ENCODE measurements around the gene SDK2. TPM values are rescaled to one million over a fixed set of nuclear protein-coding genes. Genes with fewer than 3 reads are reported as not detected.

SDK2 gene
- total and polyA plus RNA-seq, 9 of the 15 experiments (the other 6 are each of a cell fraction or from before 2014, with no cell fraction given), result 0.04 TPM; not detected in 8

GRCh38 chr17:73586921-73587602, 57.2 kb downstream of the SDK2 start (continued):
- TF ChIP-seq ZNF140 (CRISPR knock-in tag; IDR thresholded peaks at IDR 0.05) (no peak), RCOR1 (IDR thresholded peaks at IDR 0.05; ENCODE audit: borderline replicate concordance in 1 of 2, low read depth in 2 of 2, low read length in 2 of 2) (0 out of 4 replicates have a peak, but pooled peaks of 1 of the 2 experiments have one; percentile 35), ZBTB49 (CRISPR knock-in tag; IDR thresholded peaks at IDR 0.05; ENCODE audit: borderline replicate concordance) (no peak), ADNP (tag; IDR thresholded peaks at IDR 0.05) (no peak), BHLHE40 (IDR thresholded peaks at IDR 0.05; ENCODE audit: low read length) (peak; percentile 78)

- WGBS (ENCODE audit: insufficient coverage, low coverage, missing lambda C conversion rate), result under 1% methylated on average over 16 of the region's 16 CpGs
- POLR2A ChIA-PET, result no interaction called here
- intact Hi-C loops (cut with micrococcal nuclease), result no loop called here
These were observed 57.9 kb downstream of the SDK2 start for GRCh38 chr17:73586275-73586832.

More at GRCh38 chr17:73586275-73586832, 57.9 kb downstream of the SDK2 start:
- peaks cover 16 to 63% of the 10 kb centered on the region in 2 experiments; a peak in 3 of 5 replicates for H3K27me3 ChIP-seq (ENCODE audit: control insufficient read depth in 2 of 2, insufficient read depth in 2 of 2, low read length in 2 of 2)
- ATAC-seq (no peak), DNase-seq (ENCODE audit: extremely low read depth in 1 of 4, low spot score in 3 of 4) (no peak), FAIRE-seq (no peak)
- no peaks in the 10 kb centered on the region for H3K79me2 ChIP-seq (ENCODE audit: control insufficient read depth, insufficient read depth, low read length)
- no peaks in the 10 kb centered on the region for H3K9me3 ChIP-seq (replicated peaks; ENCODE audit: control insufficient read depth, insufficient read depth, low read depth, low read length)
- in situ Hi-C loops (cut with MboI), result no loop called here
- no peak overlapping the region for H2AFZ ChIP-seq (ENCODE audit: low read depth, low read length)
- H4K20me1 ChIP-seq (replicated peaks; ENCODE audit: control insufficient read depth, insufficient read depth, low read length), result peaks cover 11% of the 10 kb centered on the region; the same call in 1 of the 2 replicates
- BruUV-seq (replicated peaks), result no TSS peak
- H3K36me3 ChIP-seq (ENCODE audit: control insufficient read depth, insufficient read depth, low read length), result no peaks in the 10 kb centered on the region
- H3K4me2 ChIP-seq (ENCODE audit: insufficient read depth, low read length), result no peak overlapping the region
- CTCF ChIA-PET (ENCODE audit: low intra/inter-chr PET ratio), result no interaction called here
- H3K9ac ChIP-seq (ENCODE audit: insufficient read depth in 1 of 2, low read depth in 2 of 2, low read length in 2 of 2), result no peak overlapping the region
- no peak for TF ChIP-seq ZNF232 (CRISPR knock-in tag; IDR thresholded peaks at IDR 0.05)
- H3K4me1 ChIP-seq (replicated peaks in 1 of 2; ENCODE audit: control insufficient read depth in 2 of 2, insufficient read depth in 2 of 2, low read length in 2 of 2), result no peaks in the 10 kb centered on the region; a peak in 1 of 5 replicates
- H3K4me3 ChIP-seq, result no peak overlapping the region
- H3K9me1 ChIP-seq (ENCODE audit: control insufficient read depth, insufficient read depth, low read length), result no peaks in the 10 kb centered on the region
- H3K27ac ChIP-seq (ENCODE audit: extremely low read depth, low read depth, low read length), result no peak overlapping the region

Measured in K562 (cell line).